Measurements from ENCODE around the gene SCARF1. TPM values are rescaled to one million over a fixed set of nuclear protein-coding genes. Genes with fewer than 3 reads are reported as not detected.

SCARF1 gene
- total RNA-seq, 4 donors from 2014 or later = 1.8 to 12.4 (median 4.6) TPM

DNA sequence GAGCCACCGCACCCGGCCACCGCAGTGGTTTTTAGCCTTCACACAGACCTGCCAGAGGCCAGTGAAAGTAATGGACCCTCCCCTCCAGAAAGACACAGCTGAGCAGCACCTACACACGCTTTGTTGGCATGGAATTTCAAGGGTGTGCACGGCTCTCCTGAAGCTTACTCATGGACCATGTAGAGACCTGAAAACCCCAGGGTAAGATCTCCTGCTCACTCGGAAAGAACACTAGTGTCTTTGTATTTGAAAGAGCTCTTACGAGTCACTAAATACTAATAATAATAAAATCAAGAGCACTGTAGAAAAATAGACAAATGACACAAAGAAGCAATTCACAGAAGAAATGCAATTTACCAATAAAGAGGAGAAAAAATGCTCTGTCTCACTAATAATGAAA lies 36.9 kb downstream of the SCARF1 start:
- DNase-seq (ENCODE audit: low spot score in 2 of 2) = no peak
- Histone ChIP-seq H3K4me1 (peaks cover 23% of the 10 kb centered on the region), H3K27me3 (no peaks in the 10 kb centered on the region), H3K27ac (no peak overlapping the region), H3K9me3 (no peaks in the 10 kb centered on the region), H3K4me3 (no peak overlapping the region), H3K36me3 (peaks cover 4% of the 10 kb centered on the region)
- TF ChIP-seq POLR2A (IDR thresholded peaks at IDR 0.05) (no peak), POLR2AphosphoS5 (IDR thresholded peaks at IDR 0.05) (no peak), EP300 (IDR thresholded peaks at IDR 0.05) (no peak)
- TF ChIP-seq, protein P1, sequence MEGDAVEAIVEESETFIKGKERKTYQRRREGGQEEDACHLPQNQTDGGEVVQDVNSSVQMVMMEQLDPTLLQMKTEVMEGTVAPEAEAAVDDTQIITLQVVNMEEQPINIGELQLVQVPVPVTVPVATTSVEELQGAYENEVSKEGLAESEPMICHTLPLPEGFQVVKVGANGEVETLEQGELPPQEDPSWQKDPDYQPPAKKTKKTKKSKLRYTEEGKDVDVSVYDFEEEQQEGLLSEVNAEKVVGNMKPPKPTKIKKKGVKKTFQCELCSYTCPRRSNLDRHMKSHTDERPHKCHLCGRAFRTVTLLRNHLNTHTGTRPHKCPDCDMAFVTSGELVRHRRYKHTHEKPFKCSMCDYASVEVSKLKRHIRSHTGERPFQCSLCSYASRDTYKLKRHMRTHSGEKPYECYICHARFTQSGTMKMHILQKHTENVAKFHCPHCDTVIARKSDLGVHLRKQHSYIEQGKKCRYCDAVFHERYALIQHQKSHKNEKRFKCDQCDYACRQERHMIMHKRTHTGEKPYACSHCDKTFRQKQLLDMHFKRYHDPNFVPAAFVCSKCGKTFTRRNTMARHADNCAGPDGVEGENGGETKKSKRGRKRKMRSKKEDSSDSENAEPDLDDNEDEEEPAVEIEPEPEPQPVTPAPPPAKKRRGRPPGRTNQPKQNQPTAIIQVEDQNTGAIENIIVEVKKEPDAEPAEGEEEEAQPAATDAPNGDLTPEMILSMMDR (IDR thresholded peaks at IDR 0.05) = no peak
- 71% methylated on average over 7 of the region's 7 CpGs for WGBS

DNA sequence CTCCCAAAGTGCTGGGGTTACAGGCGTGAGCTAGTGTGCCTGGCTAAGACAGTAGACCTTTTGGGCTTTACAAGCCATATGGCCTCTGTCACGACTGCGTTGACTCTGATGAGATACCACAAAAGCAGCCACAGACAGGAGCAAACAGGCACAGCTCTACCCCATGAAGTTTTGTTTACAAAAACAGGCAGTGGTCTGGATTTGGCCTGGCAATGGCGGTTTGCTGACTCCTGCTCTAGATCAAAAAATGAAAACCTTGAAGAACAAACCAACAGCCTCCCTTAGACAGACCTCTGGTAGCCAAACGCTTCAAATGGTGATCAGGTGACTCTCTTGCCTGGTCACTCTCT lies 37.6 kb downstream of the SCARF1 start:
- Histone ChIP-seq H3K9me3 (no peaks in the 10 kb centered on the region), H3K4me1 (peaks cover 20% of the 10 kb centered on the region), H3K4me3 (no peak overlapping the region), H3K27me3 (no peaks in the 10 kb centered on the region), H3K27ac (no peak overlapping the region), H3K36me3 (no peaks in the 10 kb centered on the region)
- WGBS = 83% methylated on average over 3 of the region's 5 CpGs
- no peak for DNase-seq (ENCODE audit: low spot score in 2 of 2)
- TF ChIP-seq POLR2A (IDR thresholded peaks at IDR 0.05) (no peak), POLR2AphosphoS5 (IDR thresholded peaks at IDR 0.05) (no peak), EP300 (IDR thresholded peaks at IDR 0.05) (no peak)
- TF ChIP-seq, protein P1 (IDR thresholded peaks at IDR 0.05) = no peak

DNA sequence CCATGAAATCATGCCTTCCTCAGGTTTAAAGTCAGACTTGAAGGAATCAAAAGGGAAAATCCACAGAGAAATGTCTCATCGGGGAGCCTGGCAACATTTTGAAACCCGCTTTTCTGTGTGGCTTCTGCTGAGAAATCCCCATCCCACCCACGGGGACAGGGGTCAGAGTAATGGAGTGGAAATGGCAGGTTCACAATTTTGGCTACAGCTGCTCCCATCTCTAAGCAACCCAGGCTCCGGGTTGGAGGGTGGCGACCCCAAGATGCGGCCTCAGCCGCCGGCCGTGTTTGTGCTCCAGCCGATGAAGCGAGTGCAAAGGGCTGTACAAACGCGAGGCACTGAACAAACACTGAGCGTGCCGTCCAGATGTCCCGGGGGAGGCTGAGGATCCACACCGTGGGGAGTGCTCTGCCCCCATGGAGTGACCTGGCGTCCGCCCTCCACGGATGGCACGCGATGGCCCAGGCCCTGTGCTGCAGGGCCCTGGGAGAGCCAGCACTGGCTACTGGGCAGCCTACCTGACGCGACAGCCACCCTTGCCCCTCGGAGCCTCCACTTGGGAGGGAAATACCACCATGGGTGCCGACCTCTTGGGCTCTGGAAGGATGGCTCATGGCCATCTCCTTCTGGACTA lies 39.1 kb downstream of the SCARF1 start:
- no peak for DNase-seq (ENCODE audit: low spot score in 2 of 2)
- TF ChIP-seq, protein P1 (IDR thresholded peaks at IDR 0.05) = no peak
- no peak for TF ChIP-seq EP300 (IDR thresholded peaks at IDR 0.05)
- no peak for TF ChIP-seq POLR2A (IDR thresholded peaks at IDR 0.05)
- TF ChIP-seq POLR2AphosphoS5 (IDR thresholded peaks at IDR 0.05) = no peak
- WGBS = 72% methylated on average over 6 of the region's 26 CpGs
- Histone ChIP-seq H3K4me1 (peaks cover 20% of the 10 kb centered on the region), H3K9me3 (no peaks in the 10 kb centered on the region), H3K4me3 (no peak overlapping the region), H3K27me3 (no peaks in the 10 kb centered on the region), H3K36me3 (no peaks in the 10 kb centered on the region), H3K27ac (peak overlapping the region; percentile 28)

DNA sequence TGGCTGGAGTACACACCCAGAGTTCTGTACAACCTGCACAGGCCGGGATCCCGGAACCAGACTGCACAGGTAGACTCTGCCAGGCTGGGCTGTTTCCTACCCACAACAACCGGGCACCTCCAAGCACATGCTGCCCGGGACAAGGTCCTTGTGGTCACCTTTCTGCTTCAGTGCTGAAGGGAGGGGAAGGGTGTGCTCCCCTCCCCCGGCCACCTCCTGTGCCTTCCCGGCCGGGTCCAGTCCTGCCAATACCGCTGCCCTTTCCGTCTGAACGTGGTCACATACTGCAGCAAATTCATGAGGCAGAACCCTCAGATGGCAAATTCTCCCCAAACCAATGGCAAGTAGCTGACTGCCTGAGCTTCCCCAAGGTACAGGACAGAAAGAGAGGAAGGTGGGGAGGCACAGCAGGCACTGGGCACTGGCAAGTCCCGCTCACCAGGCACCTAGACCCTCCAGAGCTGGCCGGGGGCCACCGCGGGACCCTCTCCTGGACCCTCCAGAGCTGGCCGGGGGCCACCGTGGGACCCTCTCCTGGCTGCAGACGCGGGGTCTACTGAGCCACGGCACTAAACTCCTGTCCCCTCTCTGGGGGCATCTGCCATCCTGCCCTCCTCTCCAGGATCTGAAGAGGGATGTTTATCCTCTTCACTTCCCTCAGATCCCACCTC lies 39.7 kb downstream of the SCARF1 start:
- peaks cover 20% of the 10 kb centered on the region for H3K4me1 ChIP-seq
- no peak overlapping the region for H3K27ac ChIP-seq
- H3K36me3 ChIP-seq = no peaks in the 10 kb centered on the region
- 94% methylated on average over 17 of the region's 19 CpGs for WGBS
- no peaks in the 10 kb centered on the region for H3K9me3 ChIP-seq
- DNase-seq (ENCODE audit: low spot score in 2 of 2) = no peak
- H3K27me3 ChIP-seq = no peaks in the 10 kb centered on the region
- TF ChIP-seq POLR2A (IDR thresholded peaks at IDR 0.05) (no peak), EP300 (IDR thresholded peaks at IDR 0.05) (no peak), POLR2AphosphoS5 (IDR thresholded peaks at IDR 0.05) (no peak)
- TF ChIP-seq, protein P1 (IDR thresholded peaks at IDR 0.05) = no peak
- H3K4me3 ChIP-seq = no peak overlapping the region

DNA sequence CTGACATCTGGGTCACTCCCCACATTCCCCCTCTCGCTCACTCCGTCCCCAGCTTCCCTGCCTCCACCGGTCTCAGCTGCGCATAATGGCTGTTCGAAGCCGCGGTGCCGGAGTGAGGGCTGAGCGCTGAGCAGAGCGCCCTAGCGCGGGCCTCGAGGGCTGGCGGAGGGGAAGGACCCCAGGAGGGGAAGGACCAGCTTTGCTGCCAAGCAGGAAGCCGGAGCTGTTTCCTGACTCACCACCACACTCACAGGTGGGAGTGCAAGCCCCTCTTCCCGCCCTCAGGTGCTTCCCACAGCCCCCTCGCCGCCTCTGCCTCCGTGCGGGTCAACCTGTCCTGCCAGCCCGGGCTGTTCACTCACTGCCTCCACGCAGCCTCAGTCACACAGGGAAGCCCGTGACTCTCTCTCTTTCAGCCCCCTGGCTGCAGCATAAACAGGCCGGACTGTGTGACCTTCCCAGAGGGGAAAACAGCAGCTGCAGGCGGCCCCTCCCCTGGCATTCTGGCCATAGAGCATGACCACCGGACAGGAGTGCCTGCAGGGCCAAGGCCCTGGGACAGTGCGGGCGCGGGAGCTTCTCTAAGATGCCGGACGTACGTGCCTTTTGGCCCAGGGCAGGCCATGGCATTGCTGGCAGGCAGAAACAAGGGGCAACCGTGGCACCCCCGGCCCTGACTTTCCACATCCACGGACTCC lies 40.6 kb downstream of the SCARF1 start:
- Histone ChIP-seq H3K4me1 (peaks cover 20% of the 10 kb centered on the region), H3K27me3 (no peaks in the 10 kb centered on the region), H3K36me3 (no peaks in the 10 kb centered on the region), H3K9me3 (no peaks in the 10 kb centered on the region), H3K4me3 (no peak overlapping the region), H3K27ac (peak overlapping the region; percentile 31)
- WGBS = 66% methylated on average over 22 of the region's 35 CpGs
- TF ChIP-seq POLR2AphosphoS5 (IDR thresholded peaks at IDR 0.05) (no peak), POLR2A (IDR thresholded peaks at IDR 0.05) (no peak), EP300 (IDR thresholded peaks at IDR 0.05) (no peak)
- TF ChIP-seq, protein P1 (IDR thresholded peaks at IDR 0.05) = no peak
- no peak for DNase-seq (ENCODE audit: low spot score in 2 of 2)

Data from suprapubic skin (tissue), 4 donors.